ENCODE results near the gene C16orf86. TPM values are rescaled to one million over a fixed set of nuclear protein-coding genes. Genes with fewer than 3 reads are reported as not detected.

C16orf86 gene
- total and polyA plus RNA-seq, 5 donors from 2014 or later = 3.2 to 6.8 (median 5.9) TPM

- peaks cover 6% of the 10 kb centered on the region for H3K36me3 Mint-ChIP-seq
- Histone ChIP-seq H3K36me3 (ENCODE audit: control insufficient read depth, insufficient read depth, low read length) (no peaks in the 10 kb centered on the region), H3K4me3 (ENCODE audit: low read depth, low read length) (no peak overlapping the region), H3K27me3 (ENCODE audit: control insufficient read depth, insufficient read depth, low read length) (no peaks in the 10 kb centered on the region), H3K27ac (ENCODE audit: insufficient read depth, low read length, poor library complexity, severe bottlenecking) (no peak overlapping the region), H3K9me3 (ENCODE audit: control insufficient read depth in 2 of 2, low read length in 2 of 2) (no peaks in the 10 kb centered on the region), H3K4me1 (ENCODE audit: control insufficient read depth, insufficient read depth, low read length, poor library complexity, severe bottlenecking) (peaks cover 10% of the 10 kb centered on the region)
- no peaks in the 10 kb centered on the region for H3K27me3 Mint-ChIP-seq
- ATAC-seq (ENCODE audit: low read depth in 2 of 2) = no peak
- peaks cover 26 to 43% (median 32%) of the 10 kb centered on the region in 4 donors for H3K4me1 Mint-ChIP-seq
- no peak for DNase-seq
- H3K9me3 Mint-ChIP-seq = no peaks in the 10 kb centered on the region
- peak overlapping the region in 2 of 3 donors; percentile 13 to 38 for H3K27ac Mint-ChIP-seq
- H3K4me3 Mint-ChIP-seq = no peak overlapping the region
These were observed 41.2 kb downstream of the C16orf86 start for GRCh38 chr16:67707790-67708189.

DNA sequence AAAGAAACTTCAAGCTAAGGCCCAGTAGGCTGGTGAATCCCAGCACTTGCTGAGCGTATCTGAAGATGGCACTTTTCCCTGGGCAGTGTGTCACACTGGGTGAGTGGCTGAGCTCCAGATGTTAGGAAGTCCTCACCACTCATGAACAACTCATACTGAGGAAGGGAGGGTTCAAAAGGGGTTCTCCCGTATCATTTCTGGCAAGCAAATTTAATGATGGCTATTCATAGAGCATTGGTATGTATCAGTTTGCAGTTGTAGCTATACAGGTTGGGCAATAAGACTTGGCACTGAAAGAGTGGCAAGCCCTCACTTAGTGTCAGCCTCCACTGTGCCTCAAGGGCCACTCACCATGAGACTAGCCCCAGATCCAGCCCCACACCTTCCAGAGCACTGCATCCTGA is 41.8 kb downstream of the C16orf86 start:
- H3K27ac Mint-ChIP-seq = peak overlapping the region in 1 of 3 donors; percentile 59

DNA sequence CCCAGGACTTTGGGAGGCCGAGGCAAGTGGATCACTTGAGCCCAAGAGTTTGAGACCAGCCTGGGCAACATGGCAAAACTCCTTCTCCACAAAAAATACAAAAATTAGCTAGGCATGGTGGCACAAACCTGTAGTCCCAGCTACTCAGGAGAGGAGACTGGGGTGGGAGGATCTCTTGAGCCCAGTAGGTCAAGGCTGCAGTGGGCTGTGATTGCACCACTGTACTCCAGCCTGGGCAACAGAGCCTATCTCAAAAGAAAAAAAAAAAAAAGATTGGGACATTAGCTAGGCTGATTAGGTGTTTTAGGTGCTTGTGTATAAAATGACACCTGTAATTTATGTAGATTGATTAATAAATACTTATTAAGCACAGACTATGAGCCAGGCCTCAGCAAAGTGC is 42.4 kb downstream of the C16orf86 start:
- no peaks in the 10 kb centered on the region for H3K9me3 Mint-ChIP-seq
- H3K9me3 ChIP-seq (ENCODE audit: control insufficient read depth in 2 of 2, low read length in 2 of 2) = no peaks in the 10 kb centered on the region
- H3K4me3 Mint-ChIP-seq = no peak overlapping the region
- no peaks in the 10 kb centered on the region for H3K27me3 Mint-ChIP-seq
- no peak overlapping the region for H3K27ac ChIP-seq (ENCODE audit: insufficient read depth, low read length, poor library complexity, severe bottlenecking)
- no peak for ATAC-seq (ENCODE audit: low read depth in 2 of 2)
- H3K4me1 ChIP-seq (ENCODE audit: control insufficient read depth, insufficient read depth, low read length, poor library complexity, severe bottlenecking) = peaks cover 2% of the 10 kb centered on the region
- no peaks in the 10 kb centered on the region for H3K27me3 ChIP-seq (ENCODE audit: control insufficient read depth, insufficient read depth, low read length)
- H3K36me3 ChIP-seq (ENCODE audit: control insufficient read depth, insufficient read depth, low read length) = no peaks in the 10 kb centered on the region
- no peak overlapping the region for H3K4me3 ChIP-seq (ENCODE audit: low read depth, low read length)
- H3K27ac Mint-ChIP-seq = peak overlapping the region in 1 of 3 donors; percentile 52
- no peak for DNase-seq
- peaks cover 18 to 40% (median 27%) of the 10 kb centered on the region in 4 donors for H3K4me1 Mint-ChIP-seq
- H3K36me3 Mint-ChIP-seq = peaks cover 6% of the 10 kb centered on the region

More for the DNA sequence above, 41.8 kb downstream of the C16orf86 start:
- Histone ChIP-seq H3K27ac (ENCODE audit: insufficient read depth, low read length, poor library complexity, severe bottlenecking) (no peak overlapping the region), H3K9me3 (ENCODE audit: control insufficient read depth in 2 of 2, low read length in 2 of 2) (no peaks in the 10 kb centered on the region), H3K36me3 (ENCODE audit: control insufficient read depth, insufficient read depth, low read length) (no peaks in the 10 kb centered on the region), H3K27me3 (ENCODE audit: control insufficient read depth, insufficient read depth, low read length) (no peaks in the 10 kb centered on the region), H3K4me3 (ENCODE audit: low read depth, low read length) (no peak overlapping the region), H3K4me1 (ENCODE audit: control insufficient read depth, insufficient read depth, low read length, poor library complexity, severe bottlenecking) (peaks cover 8% of the 10 kb centered on the region)
- no peaks in the 10 kb centered on the region for H3K9me3 Mint-ChIP-seq
- peaks cover 24 to 42% (median 29%) of the 10 kb centered on the region in 4 donors for H3K4me1 Mint-ChIP-seq
- no peak for ATAC-seq (ENCODE audit: low read depth in 2 of 2)
- peaks cover 6% of the 10 kb centered on the region for H3K36me3 Mint-ChIP-seq
- no peaks in the 10 kb centered on the region for H3K27me3 Mint-ChIP-seq
- H3K4me3 Mint-ChIP-seq = no peak overlapping the region
- DNase-seq = no peak

GRCh38 chr16:67710607-67711006 is 44.0 kb downstream of the C16orf86 start:
- H3K36me3 Mint-ChIP-seq = peaks cover 6% of the 10 kb centered on the region
- Histone ChIP-seq H3K27me3 (ENCODE audit: control insufficient read depth, insufficient read depth, low read length) (no peaks in the 10 kb centered on the region), H3K4me1 (ENCODE audit: control insufficient read depth, insufficient read depth, low read length, poor library complexity, severe bottlenecking) (no peaks in the 10 kb centered on the region), H3K4me3 (ENCODE audit: low read depth, low read length) (no peak overlapping the region), H3K27ac (ENCODE audit: insufficient read depth, low read length, poor library complexity, severe bottlenecking) (no peak overlapping the region), H3K36me3 (ENCODE audit: control insufficient read depth, insufficient read depth, low read length) (no peaks in the 10 kb centered on the region), H3K9me3 (ENCODE audit: control insufficient read depth in 2 of 2, low read length in 2 of 2) (no peaks in the 10 kb centered on the region)
- no peak overlapping the region for H3K4me3 Mint-ChIP-seq
- no peak for ATAC-seq (ENCODE audit: low read depth in 2 of 2)
- no peaks in the 10 kb centered on the region for H3K27me3 Mint-ChIP-seq
- DNase-seq = no peak
- no peaks in the 10 kb centered on the region for H3K9me3 Mint-ChIP-seq
- H3K4me1 Mint-ChIP-seq = peaks cover 18 to 37% (median 22%) of the 10 kb centered on the region in 4 donors
- peak overlapping the region in 1 of 3 donors; percentile 89 for H3K27ac Mint-ChIP-seq

GRCh38 chr16:67713647-67714273 is 47.1 kb downstream of the C16orf86 start:
- Mint-ChIP-seq H3K36me3 (peaks cover 6% of the 10 kb centered on the region), H3K27me3 (no peaks in the 10 kb centered on the region), H3K27ac (peak overlapping the region in 1 of 3 donors; percentile 36), H3K4me3 (peak overlapping the region in 1 of 4 donors; percentile 35), H3K4me1 (peaks cover 20 to 57% (median 40%) of the 10 kb centered on the region in 4 donors), H3K9me3 (no peaks in the 10 kb centered on the region)
- H3K27ac ChIP-seq (ENCODE audit: insufficient read depth, low read length, poor library complexity, severe bottlenecking) = no peak overlapping the region
- H3K27me3 ChIP-seq (ENCODE audit: control insufficient read depth, insufficient read depth, low read length) = no peaks in the 10 kb centered on the region
- DNase-seq (no peak), ATAC-seq (ENCODE audit: low read depth in 2 of 2) (no peak)
- no peak overlapping the region for H3K4me3 ChIP-seq (ENCODE audit: low read depth, low read length)
- peaks cover 12% of the 10 kb centered on the region for H3K4me1 ChIP-seq (ENCODE audit: control insufficient read depth, insufficient read depth, low read length, poor library complexity, severe bottlenecking)
- H3K9me3 ChIP-seq (ENCODE audit: control insufficient read depth in 2 of 2, low read length in 2 of 2) = no peaks in the 10 kb centered on the region
- H3K36me3 ChIP-seq (ENCODE audit: control insufficient read depth, insufficient read depth, low read length) = no peaks in the 10 kb centered on the region

GRCh38 chr16:67714522-67714921 is 47.9 kb downstream of the C16orf86 start:
- Mint-ChIP-seq H3K4me1 (peaks cover 20 to 63% (median 42%) of the 10 kb centered on the region in 4 donors), H3K27me3 (no peaks in the 10 kb centered on the region), H3K4me3 (no peak overlapping the region), H3K9me3 (no peaks in the 10 kb centered on the region), H3K36me3 (peaks cover 6% of the 10 kb centered on the region), H3K27ac (peak overlapping the region in 1 of 3 donors; percentile 13)
- Histone ChIP-seq H3K27me3 (ENCODE audit: control insufficient read depth, insufficient read depth, low read length) (no peaks in the 10 kb centered on the region), H3K4me3 (ENCODE audit: low read depth, low read length) (no peak overlapping the region), H3K36me3 (ENCODE audit: control insufficient read depth, insufficient read depth, low read length) (no peaks in the 10 kb centered on the region), H3K4me1 (ENCODE audit: control insufficient read depth, insufficient read depth, low read length, poor library complexity, severe bottlenecking) (peaks cover 12% of the 10 kb centered on the region), H3K27ac (ENCODE audit: insufficient read depth, low read length, poor library complexity, severe bottlenecking) (no peak overlapping the region), H3K9me3 (ENCODE audit: control insufficient read depth in 2 of 2, low read length in 2 of 2) (no peaks in the 10 kb centered on the region)
- ATAC-seq (ENCODE audit: low read depth in 2 of 2) (no peak), DNase-seq (no peak)

DNA sequence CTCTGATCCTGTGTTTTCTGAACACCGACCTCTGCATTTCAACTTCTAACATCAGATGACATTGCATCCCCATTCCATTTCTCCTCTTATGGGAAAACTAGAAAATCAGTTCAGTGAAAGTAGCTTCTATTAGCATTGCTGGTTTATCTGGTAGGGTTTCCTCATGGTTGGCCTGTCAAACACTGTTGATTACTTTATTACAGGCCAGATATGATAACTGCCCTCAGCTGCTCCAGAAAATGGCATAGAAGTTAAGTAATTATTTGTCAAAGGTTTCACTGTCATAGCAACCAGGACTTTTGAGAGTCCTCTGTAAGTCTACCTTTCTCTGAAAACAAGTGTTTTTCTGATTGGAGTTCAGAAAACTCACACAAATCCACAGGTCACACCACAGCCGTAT is 49.5 kb downstream of the C16orf86 start:
- peaks cover 21% of the 10 kb centered on the region for H3K4me1 ChIP-seq (ENCODE audit: control insufficient read depth, insufficient read depth, low read length, poor library complexity, severe bottlenecking)
- Mint-ChIP-seq H3K36me3 (peaks cover 3% of the 10 kb centered on the region), H3K27ac (no peak overlapping the region), H3K27me3 (no peaks in the 10 kb centered on the region), H3K9me3 (no peaks in the 10 kb centered on the region), H3K4me1 (peaks cover 21 to 73% (median 52%) of the 10 kb centered on the region in 4 donors), H3K4me3 (peak overlapping the region in 3 of 4 donors; percentile 13 to 90 (median 48))
- no peaks in the 10 kb centered on the region for H3K36me3 ChIP-seq (ENCODE audit: control insufficient read depth, insufficient read depth, low read length)
- no peaks in the 10 kb centered on the region for H3K27me3 ChIP-seq (ENCODE audit: control insufficient read depth, insufficient read depth, low read length)
- H3K4me3 ChIP-seq (ENCODE audit: low read depth, low read length) = no peak overlapping the region
- H3K27ac ChIP-seq (ENCODE audit: insufficient read depth, low read length, poor library complexity, severe bottlenecking) = no peak overlapping the region
- no peaks in the 10 kb centered on the region for H3K9me3 ChIP-seq (ENCODE audit: control insufficient read depth in 2 of 2, low read length in 2 of 2)
- ATAC-seq (ENCODE audit: low read depth in 2 of 2) = no peak
- no peak for DNase-seq

All from CD4-positive, CD25-positive, alpha-beta regulatory T cell (primary cell).